DND-41 (cell line): Measurements from ENCODE around the gene SLCO4A1.

Source experiments
- ATAC-seq: fragments of 200-7000 bp; cut with Tn5 transposase; 3 replicates; pipeline ENCODE4 v1.9.1; 2021; ENCODE audit warnings: low read depth; ENCODE audit not compliant: insufficient read depth
- DNase-seq: peaks from one replicate; pipeline ENCODE4 v3.0.0-alpha.2; 2020
- H2AFZ ChIP-seq: 2 replicates; pipeline ENCODE4 v1.6.0; 2012; ENCODE audit warnings: low read depth, low read length
- H3K27ac ChIP-seq: 2 replicates; pipeline ENCODE4 v1.5.1; 2012; ENCODE audit warnings: low read length, inconsistent platforms
- H3K27me3 ChIP-seq: fragments of 200-600 bp; sonication (generic); 2 replicates; pipeline ENCODE4 v1.6.0; 2012; ENCODE audit warnings: low read length, mild to moderate bottlenecking, inconsistent platforms; ENCODE audit not compliant: insufficient read depth, poor library complexity
- H3K36me3 ChIP-seq: 2 replicates; pipeline ENCODE4 v1.5.1; 2012; ENCODE audit warnings: low read length, inconsistent platforms; ENCODE audit not compliant: insufficient read depth
- H3K4me1 ChIP-seq: 2 replicates; pipeline ENCODE4 v1.5.1; 2012; ENCODE audit warnings: mild to moderate bottlenecking, low read length; ENCODE audit not compliant: insufficient read depth
- H3K4me2 ChIP-seq: 2 replicates; pipeline ENCODE4 v1.6.0; 2012; ENCODE audit warnings: mild to moderate bottlenecking, moderate library complexity, low read length, inconsistent platforms; ENCODE audit not compliant: insufficient read depth
- H3K4me3 ChIP-seq, 2 experiments: fragments of 200-600 bp in 1 of 2; shearing (Covaris generic) in 1 of 2; 2 replicates each; pipeline ENCODE4 v1.5.1; 2012 to 2016; ENCODE audit warnings: inconsistent platforms in 2 of 2, low read length in 2 of 2, mild to moderate bottlenecking in 2 of 2, low read depth in 1 of 2, moderate library complexity in 1 of 2
- H3K79me2 ChIP-seq: 2 replicates; pipeline ENCODE4 v1.6.0; 2012; ENCODE audit warnings: low read length, inconsistent platforms; ENCODE audit not compliant: insufficient read depth
- H3K9ac ChIP-seq: 2 replicates; pipeline ENCODE4 v1.6.0; 2012; ENCODE audit warnings: low read depth, mild to moderate bottlenecking, inconsistent platforms, low read length, moderate library complexity
- H3K9me3 ChIP-seq: 2 replicates; pipeline ENCODE4 v1.5.1; 2012; ENCODE audit warnings: low read length, moderate library complexity, mild to moderate bottlenecking, inconsistent platforms; ENCODE audit not compliant: insufficient read depth, severe bottlenecking
- H4K20me1 ChIP-seq: 2 replicates; pipeline ENCODE4 v1.6.0; 2012; ENCODE audit warnings: low read length; ENCODE audit not compliant: insufficient read depth
- EZH2 ChIP-seq: IDR thresholded peaks from 3 replicates; pipeline ENCODE4 v1.6.1; 2012; ENCODE audit warnings: borderline replicate concordance, low read depth, mild to moderate bottlenecking, moderate library complexity, low read length, inconsistent platforms; ENCODE audit not compliant: severe bottlenecking
- TF ChIP-seq, protein P1 (sequence below): IDR thresholded peaks from 2 replicates; pipeline ENCODE4 v1.5.1; 2012; ENCODE audit warnings: borderline replicate concordance, low read length, moderate library complexity, mild to moderate bottlenecking; ENCODE audit not compliant: poor library complexity, severe bottlenecking; ENCODE audit errors: extremely low read depth

The SLCO4A1 gene

DNA sequence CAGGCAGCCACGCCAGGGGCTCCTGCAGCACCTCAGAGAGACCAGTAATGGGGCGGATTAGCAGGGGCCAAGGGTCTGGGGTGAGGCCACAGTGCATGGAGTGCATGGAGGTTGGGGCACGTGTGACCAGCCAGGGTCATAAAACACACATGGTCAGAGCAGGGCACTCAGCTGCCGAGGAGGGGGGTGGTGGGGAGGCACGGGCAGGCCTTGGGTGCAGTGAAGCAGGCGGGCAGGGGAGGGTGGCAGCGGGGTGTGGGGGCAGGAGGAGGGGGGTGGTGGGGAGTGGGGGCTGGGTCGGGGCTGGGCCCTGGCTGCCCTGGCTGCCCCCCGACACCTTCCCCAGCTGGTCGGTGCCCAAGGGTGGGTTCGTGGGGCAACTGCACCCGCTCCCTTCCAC lies 42.7 kb downstream of the SLCO4A1 start:
- H4K20me1 ChIP-seq = no peaks in the 10 kb centered on the region; the same call in 1 of the 2 replicates
- no peak for TF ChIP-seq EZH2
- TF ChIP-seq, protein P1, sequence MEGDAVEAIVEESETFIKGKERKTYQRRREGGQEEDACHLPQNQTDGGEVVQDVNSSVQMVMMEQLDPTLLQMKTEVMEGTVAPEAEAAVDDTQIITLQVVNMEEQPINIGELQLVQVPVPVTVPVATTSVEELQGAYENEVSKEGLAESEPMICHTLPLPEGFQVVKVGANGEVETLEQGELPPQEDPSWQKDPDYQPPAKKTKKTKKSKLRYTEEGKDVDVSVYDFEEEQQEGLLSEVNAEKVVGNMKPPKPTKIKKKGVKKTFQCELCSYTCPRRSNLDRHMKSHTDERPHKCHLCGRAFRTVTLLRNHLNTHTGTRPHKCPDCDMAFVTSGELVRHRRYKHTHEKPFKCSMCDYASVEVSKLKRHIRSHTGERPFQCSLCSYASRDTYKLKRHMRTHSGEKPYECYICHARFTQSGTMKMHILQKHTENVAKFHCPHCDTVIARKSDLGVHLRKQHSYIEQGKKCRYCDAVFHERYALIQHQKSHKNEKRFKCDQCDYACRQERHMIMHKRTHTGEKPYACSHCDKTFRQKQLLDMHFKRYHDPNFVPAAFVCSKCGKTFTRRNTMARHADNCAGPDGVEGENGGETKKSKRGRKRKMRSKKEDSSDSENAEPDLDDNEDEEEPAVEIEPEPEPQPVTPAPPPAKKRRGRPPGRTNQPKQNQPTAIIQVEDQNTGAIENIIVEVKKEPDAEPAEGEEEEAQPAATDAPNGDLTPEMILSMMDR = no peak
- H3K4me2 ChIP-seq = no peak overlapping the region
- DNase-seq = no peak
- no peak overlapping the region for H2AFZ ChIP-seq
- H3K27me3 ChIP-seq = no peaks in the 10 kb centered on the region
- H3K9me3 ChIP-seq = no peaks in the 10 kb centered on the region
- no peaks in the 10 kb centered on the region for H3K4me1 ChIP-seq
- H3K36me3 ChIP-seq = no peaks in the 10 kb centered on the region
- no peak overlapping the region for H3K4me3 ChIP-seq
- ATAC-seq = no peak
- no peak overlapping the region for H3K9ac ChIP-seq
- no peaks in the 10 kb centered on the region for H3K79me2 ChIP-seq
- H3K27ac ChIP-seq = no peak overlapping the region

DNA sequence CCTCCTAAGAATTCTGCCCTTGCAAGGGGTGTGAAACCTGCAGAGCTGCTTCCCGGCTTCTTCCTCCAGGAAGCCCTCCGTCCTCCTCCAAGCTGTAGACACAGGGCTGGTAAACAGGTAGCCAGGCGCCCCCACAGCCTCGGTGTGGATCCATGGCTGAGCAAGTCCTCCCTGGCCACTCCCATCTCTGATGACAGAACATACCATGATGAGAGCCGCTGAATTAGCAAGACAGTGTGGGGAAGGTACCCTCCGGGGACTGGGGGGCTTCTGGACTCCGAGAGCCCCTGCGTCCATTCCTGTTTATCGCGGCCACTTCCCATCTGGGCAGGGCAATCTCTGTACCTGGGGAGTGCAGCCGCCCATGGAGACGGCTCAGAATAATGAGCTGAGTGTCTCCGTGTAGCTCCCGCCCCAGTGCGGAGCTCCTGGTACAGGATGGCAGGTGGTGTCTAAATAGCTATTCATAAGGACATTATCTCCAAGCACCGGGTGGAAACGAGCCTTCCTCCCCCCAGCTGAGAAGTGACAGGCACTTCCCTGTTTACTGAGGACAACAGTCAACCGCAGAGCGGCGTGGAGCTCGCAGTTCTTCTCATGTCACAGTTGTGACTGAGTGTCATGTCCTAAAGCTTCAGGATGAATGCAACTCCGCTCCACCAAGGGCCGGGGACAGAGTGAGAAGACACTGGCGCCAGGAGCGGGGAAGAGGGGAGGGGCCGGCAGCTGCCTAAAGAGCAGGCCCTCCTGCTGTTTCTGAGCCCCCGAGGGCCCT lies 43.7 kb downstream of the SLCO4A1 start:
- TF ChIP-seq EZH2 = no peak
- TF ChIP-seq, protein P1 = no peak
- no peak overlapping the region for H3K4me2 ChIP-seq
- H3K36me3 ChIP-seq = no peaks in the 10 kb centered on the region
- no peaks in the 10 kb centered on the region for H3K79me2 ChIP-seq
- no peak overlapping the region for H3K27ac ChIP-seq
- H3K9ac ChIP-seq = no peak overlapping the region
- H3K27me3 ChIP-seq = no peaks in the 10 kb centered on the region
- H2AFZ ChIP-seq = no peak overlapping the region
- H3K4me1 ChIP-seq = no peaks in the 10 kb centered on the region
- H3K4me3 ChIP-seq = no peak overlapping the region
- no peaks in the 10 kb centered on the region for H3K9me3 ChIP-seq
- no peaks in the 10 kb centered on the region; the same call in 1 of the 2 replicates for H4K20me1 ChIP-seq
- DNase-seq = no peak
- ATAC-seq = peak; percentile 27; the same call in 1 of the 3 replicates

DNA sequence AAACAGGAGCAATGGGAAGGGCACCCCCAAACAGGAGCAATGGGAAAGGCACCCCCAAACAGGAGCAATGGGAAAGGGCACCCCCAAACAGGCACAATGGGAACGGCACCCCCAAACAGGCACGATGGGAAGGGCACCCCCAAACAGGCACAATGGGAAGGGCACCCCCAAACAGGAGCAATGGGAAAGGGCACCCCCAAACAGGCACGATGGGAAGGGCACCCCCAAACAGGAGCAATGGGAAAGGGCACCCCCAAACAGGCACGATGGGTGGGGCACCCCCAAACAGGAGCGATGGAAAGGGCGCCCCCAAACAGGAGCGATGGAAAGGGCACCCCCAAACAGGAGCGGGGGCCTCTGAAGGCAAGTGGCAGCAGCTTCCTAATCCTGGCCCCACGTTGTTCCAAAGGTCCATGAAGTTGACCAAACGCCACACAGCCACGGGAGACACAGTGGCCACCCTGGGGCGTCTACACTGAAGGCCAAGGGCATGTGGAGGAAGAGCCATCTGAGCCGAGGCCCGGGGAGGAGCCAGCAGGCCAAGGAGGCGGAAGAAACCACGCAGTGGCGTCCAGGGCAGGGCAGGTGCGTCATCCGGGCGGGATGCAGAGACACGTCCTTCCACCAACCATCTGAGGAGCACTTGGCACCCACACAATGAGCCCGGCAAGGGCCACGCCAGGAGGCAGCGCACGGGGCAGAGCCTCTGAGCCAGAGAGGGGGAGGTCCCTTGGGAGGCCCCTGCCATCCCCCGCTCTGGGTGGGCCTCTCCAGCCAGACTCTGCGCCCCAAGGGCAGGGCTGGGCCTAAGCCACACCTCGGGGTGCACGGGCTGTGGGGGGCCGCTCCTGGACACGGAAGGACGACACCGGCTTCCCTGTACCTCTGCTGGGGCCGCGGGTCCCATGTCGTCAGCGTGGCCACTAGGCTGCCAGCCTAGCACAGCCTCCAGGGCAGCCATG lies 44.8 kb downstream of the SLCO4A1 start:
- H3K4me3 ChIP-seq = no peak overlapping the region
- H3K4me2 ChIP-seq = no peak overlapping the region
- H3K9ac ChIP-seq = no peak overlapping the region
- no peaks in the 10 kb centered on the region for H3K79me2 ChIP-seq
- H3K9me3 ChIP-seq = no peaks in the 10 kb centered on the region
- H3K4me1 ChIP-seq = no peaks in the 10 kb centered on the region
- ATAC-seq = no peak
- DNase-seq = no peak
- no peak overlapping the region for H3K27ac ChIP-seq
- H2AFZ ChIP-seq = no peak overlapping the region
- no peak for TF ChIP-seq EZH2
- TF ChIP-seq, protein P1 = no peak
- no peaks in the 10 kb centered on the region for H3K27me3 ChIP-seq
- H3K36me3 ChIP-seq = no peaks in the 10 kb centered on the region
- H4K20me1 ChIP-seq = no peaks in the 10 kb centered on the region; the same call in 1 of the 2 replicates
